Measurements from ENCODE around the gene WWOX.

DNA sequence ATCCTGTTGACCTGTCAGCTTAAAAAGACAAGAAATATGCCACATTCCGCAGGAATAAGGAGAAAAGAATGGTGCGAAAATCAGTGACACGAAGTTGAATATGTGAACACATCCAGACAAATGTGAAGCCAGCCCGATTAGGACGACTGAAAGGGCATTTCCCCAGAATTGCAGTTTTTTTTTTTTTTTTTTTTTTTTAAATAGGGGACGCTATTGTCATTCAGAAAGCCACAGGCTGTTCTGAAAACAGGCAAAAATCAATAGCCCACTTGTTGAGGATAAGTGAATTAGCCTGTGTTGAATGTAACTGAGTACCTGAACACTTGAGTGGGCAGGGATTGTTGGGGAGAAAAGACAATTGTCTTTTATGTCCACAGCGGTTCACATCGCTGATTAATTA is 507.1 kb downstream of the WWOX start:
- TF ChIP-seq, protein P1, sequence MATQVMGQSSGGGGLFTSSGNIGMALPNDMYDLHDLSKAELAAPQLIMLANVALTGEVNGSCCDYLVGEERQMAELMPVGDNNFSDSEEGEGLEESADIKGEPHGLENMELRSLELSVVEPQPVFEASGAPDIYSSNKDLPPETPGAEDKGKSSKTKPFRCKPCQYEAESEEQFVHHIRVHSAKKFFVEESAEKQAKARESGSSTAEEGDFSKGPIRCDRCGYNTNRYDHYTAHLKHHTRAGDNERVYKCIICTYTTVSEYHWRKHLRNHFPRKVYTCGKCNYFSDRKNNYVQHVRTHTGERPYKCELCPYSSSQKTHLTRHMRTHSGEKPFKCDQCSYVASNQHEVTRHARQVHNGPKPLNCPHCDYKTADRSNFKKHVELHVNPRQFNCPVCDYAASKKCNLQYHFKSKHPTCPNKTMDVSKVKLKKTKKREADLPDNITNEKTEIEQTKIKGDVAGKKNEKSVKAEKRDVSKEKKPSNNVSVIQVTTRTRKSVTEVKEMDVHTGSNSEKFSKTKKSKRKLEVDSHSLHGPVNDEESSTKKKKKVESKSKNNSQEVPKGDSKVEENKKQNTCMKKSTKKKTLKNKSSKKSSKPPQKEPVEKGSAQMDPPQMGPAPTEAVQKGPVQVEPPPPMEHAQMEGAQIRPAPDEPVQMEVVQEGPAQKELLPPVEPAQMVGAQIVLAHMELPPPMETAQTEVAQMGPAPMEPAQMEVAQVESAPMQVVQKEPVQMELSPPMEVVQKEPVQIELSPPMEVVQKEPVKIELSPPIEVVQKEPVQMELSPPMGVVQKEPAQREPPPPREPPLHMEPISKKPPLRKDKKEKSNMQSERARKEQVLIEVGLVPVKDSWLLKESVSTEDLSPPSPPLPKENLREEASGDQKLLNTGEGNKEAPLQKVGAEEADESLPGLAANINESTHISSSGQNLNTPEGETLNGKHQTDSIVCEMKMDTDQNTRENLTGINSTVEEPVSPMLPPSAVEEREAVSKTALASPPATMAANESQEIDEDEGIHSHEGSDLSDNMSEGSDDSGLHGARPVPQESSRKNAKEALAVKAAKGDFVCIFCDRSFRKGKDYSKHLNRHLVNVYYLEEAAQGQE (IDR thresholded peaks at IDR 0.05; ENCODE audit: insufficient read depth in 1 of 2, low read depth in 2 of 2, low read length in 2 of 2): no peak
- TF ChIP-seq POLR2AphosphoS5 (IDR thresholded peaks at IDR 0.05; ENCODE audit: low read depth, low read length) (no peak), TAF1 (IDR thresholded peaks at IDR 0.05; ENCODE audit: borderline replicate concordance, insufficient read depth, low read length) (no peak), FOXP2 (optimal IDR thresholded peaks at IDR 0.05; ENCODE audit: borderline replicate concordance, extremely low read depth, extremely low read length, insufficient read depth) (no peak)
